RWPE1 (cell line): Measurements from ENCODE around the gene GAS2L2.
"Not testable (repeated sequence)": the region's sequence is repeated elsewhere in the genome, so short reads cannot be mapped to it uniquely, and the experiment has no call there.

Experiments
- CTCF ChIA-PET: fragments of 350-600 bp; sonication (Branson Sonifier 250); formaldehyde crosslinking; extraction: SDS; loops from one replicate; lab custom pipeline; 2021; lab: Yijun Ruan, JAX
- POLR2A ChIA-PET: fragments of 400-600 bp; formaldehyde crosslinking; extraction: SDS; loops from one replicate; lab custom pipeline; 2020; ENCODE audit warnings: antibody characterized with exemption; ENCODE audit not compliant: low non-redundant PET; lab: Yijun Ruan, JAX
- DNase-seq: peaks from one replicate; pipeline ENCODE4 v3.0.0; 2012; ENCODE audit warnings: low spot score
- H3K27ac ChIP-seq: fragments of 450-650 bp; 2 replicates; pipeline ENCODE4 v1.5.1; 2017
- CTCF ChIP-seq: fragments of 450-650 bp; conservative IDR thresholded peaks from 2 replicates; pipeline ENCODE4 v1.5.1; 2017; ENCODE audit warnings: low read depth, mild to moderate bottlenecking

GAS2L2 gene

GRCh38 chr17:35709874-35710273 lies 43.2 kb downstream of the GAS2L2 start:
- no peak for DNase-seq
- ChIA-PET CTCF (interaction anchor here (0.5 to 1.1 kb wide), 5 partner anchors 9 to 561 kb away, joined by 3 to 5 read pairs (median 3); no protein-coding TSS in a partner anchor), POLR2A (no interaction called here)
- TF ChIP-seq CTCF = no peak
- no peak overlapping the region for H3K27ac ChIP-seq

- no peak for TF ChIP-seq CTCF
- H3K27ac ChIP-seq = no peak overlapping the region
- CTCF ChIA-PET = interaction anchor here (0.6 to 1.7 kb wide), 3 partner anchors 9 to 39 kb away, joined by 3 to 4 read pairs (median 4); no protein-coding TSS in a partner anchor
- DNase-seq = no peak
- POLR2A ChIA-PET = no interaction called here
Measured at GRCh38 chr17:35708951-35709350, 44.1 kb downstream of the GAS2L2 start.

- CTCF ChIA-PET = interaction anchor here (1.7 kb wide), 1 partner anchor 40 kb away, joined by 4 read pairs; no protein-coding TSS in a partner anchor
- DNase-seq = no peak
- POLR2A ChIA-PET = no interaction called here
- TF ChIP-seq CTCF = no peak
- H3K27ac ChIP-seq = no peak overlapping the region
Measured at GRCh38 chr17:35708149-35708548, 44.9 kb downstream of the GAS2L2 start.

- TF ChIP-seq CTCF = no peak
- ChIA-PET CTCF (interaction anchor here (0.6 to 0.8 kb wide), 2 partner anchors 32 to 37 kb away, joined by 3 to 5 read pairs; no protein-coding TSS in a partner anchor), POLR2A (no interaction called here)
- no peak for DNase-seq
- H3K27ac ChIP-seq = no peak overlapping the region
Measured at GRCh38 chr17:35705705-35706104, 47.3 kb downstream of the GAS2L2 start.

GRCh38 chr17:35705230-35705629 lies 47.8 kb downstream of the GAS2L2 start:
- ChIA-PET POLR2A (no interaction called here), CTCF (interaction anchor here (0.6 to 0.8 kb wide), 2 partner anchors 32 to 37 kb away, joined by 3 to 5 read pairs; no protein-coding TSS in a partner anchor)
- TF ChIP-seq CTCF = no peak
- H3K27ac ChIP-seq = no peak overlapping the region
- DNase-seq = no peak

GRCh38 chr17:35703308-35703707 lies 49.7 kb downstream of the GAS2L2 start:
- CTCF ChIA-PET = interaction anchor here (0.7 kb wide), 1 partner anchor 90 kb away, joined by 3 read pairs; no protein-coding TSS in a partner anchor
- POLR2A ChIA-PET, DNase-seq, H3K27ac ChIP-seq: not testable (repeated sequence)

GRCh38 chr17:35701491-35701890 lies 51.5 kb downstream of the GAS2L2 start:
- H3K27ac ChIP-seq = no peak overlapping the region
- TF ChIP-seq CTCF = no peak
- no peak for DNase-seq
- POLR2A ChIA-PET = no interaction called here
- CTCF ChIA-PET = no interaction called here
